Measurements from ENCODE around the gene NDUFAF7. TPM values are rescaled to one million over a fixed set of nuclear protein-coding genes. Genes with fewer than 3 reads are reported as not detected.
"Not testable (repeated sequence)": the region's sequence is repeated elsewhere in the genome, so short reads cannot be mapped to it uniquely, and the experiment has no call there.

The NDUFAF7 gene
- total RNA-seq, 4 donors from 2014 or later: 7.5 to 16.1 (median 12.7) TPM

GRCh38 chr2:37282746-37283145, 51.3 kb downstream of the NDUFAF7 start:
- intact Hi-C loops (cut with DNase I; ENCODE audit: low total_unique reads): no loop called here
- no peak overlapping the region for H3K4me3 ChIP-seq (ENCODE audit: low read depth, poor library complexity, severe bottlenecking)
- WGBS, 2 donors: 92% methylated on average over 2 of the region's 2 CpGs
- DNase-seq (ENCODE audit: low spot score in 2 of 2): no peak
- TF ChIP-seq POLR2A (IDR thresholded peaks at IDR 0.05): no peak
- no peak for TF ChIP-seq CTCF (IDR thresholded peaks at IDR 0.05)

GRCh38 chr2:37283207-37283606, 51.7 kb downstream of the NDUFAF7 start:
- intact Hi-C loops (cut with DNase I; ENCODE audit: low total_unique reads): no loop called here
- no peak for TF ChIP-seq POLR2A (IDR thresholded peaks at IDR 0.05)
- TF ChIP-seq CTCF (IDR thresholded peaks at IDR 0.05): no peak
- WGBS, 2 donors: 100% methylated on average over 2 of the region's 2 CpGs
- H3K4me3 ChIP-seq (ENCODE audit: low read depth, poor library complexity, severe bottlenecking): no peak overlapping the region
- DNase-seq (ENCODE audit: low spot score in 2 of 2): no peak

- no peak overlapping the region for H3K4me3 ChIP-seq (ENCODE audit: low read depth, poor library complexity, severe bottlenecking)
- TF ChIP-seq POLR2A (IDR thresholded peaks at IDR 0.05): no peak
- intact Hi-C loops (cut with DNase I; ENCODE audit: low total_unique reads): no loop called here
- DNase-seq (ENCODE audit: low spot score in 2 of 2): no peak
Measured at GRCh38 chr2:37284381-37284780, 52.9 kb downstream of the NDUFAF7 start.

- TF ChIP-seq CTCF (IDR thresholded peaks at IDR 0.05): no peak
- no peak for TF ChIP-seq POLR2A (IDR thresholded peaks at IDR 0.05)
- H3K4me3 ChIP-seq (ENCODE audit: low read depth, poor library complexity, severe bottlenecking): no peak overlapping the region
- intact Hi-C loops (cut with DNase I; ENCODE audit: low total_unique reads): no loop called here
- DNase-seq (ENCODE audit: low spot score in 2 of 2): no peak
- WGBS, 2 donors: 91 to 92% methylated on average over 2 of the region's 2 CpGs
Measured at GRCh38 chr2:37287966-37288365, 56.5 kb downstream of the NDUFAF7 start.

- TF ChIP-seq POLR2A (IDR thresholded peaks at IDR 0.05) (no peak), CTCF (IDR thresholded peaks at IDR 0.05) (no peak)
- 93 to 95% methylated on average over 2 of the region's 2 CpGs for WGBS, 2 donors
- intact Hi-C loops (cut with DNase I; ENCODE audit: low total_unique reads): no loop called here
- no peak overlapping the region for H3K4me3 ChIP-seq (ENCODE audit: low read depth, poor library complexity, severe bottlenecking)
- DNase-seq (ENCODE audit: low spot score in 2 of 2): no peak
Measured at GRCh38 chr2:37291680-37292079, 60.2 kb downstream of the NDUFAF7 start.

GRCh38 chr2:37294858-37295257, 63.4 kb downstream of the NDUFAF7 start:
- H3K4me3 ChIP-seq (ENCODE audit: low read depth, poor library complexity, severe bottlenecking); intact Hi-C loops (cut with DNase I; ENCODE audit: low total_unique reads); DNase-seq (ENCODE audit: low spot score in 2 of 2): not testable (repeated sequence)
- WGBS, 2 donors: 84 to 98% methylated on average over 2 of the region's 2 CpGs

- no peak for TF ChIP-seq POLR2A (IDR thresholded peaks at IDR 0.05)
- H3K4me3 ChIP-seq (ENCODE audit: low read depth, poor library complexity, severe bottlenecking): no peak overlapping the region
- WGBS, 2 donors: 71 to 72% methylated on average over 1 of the region's 1 CpG
- no peak for DNase-seq (ENCODE audit: low spot score in 2 of 2)
- intact Hi-C loops (cut with DNase I; ENCODE audit: low total_unique reads): no loop called here
Measured at GRCh38 chr2:37295469-37296073, 64.1 kb downstream of the NDUFAF7 start.
